ENCODE data around the gene NPY. TPM values are rescaled to one million over a fixed set of nuclear protein-coding genes. Genes with fewer than 3 reads are reported as not detected.

NPY gene
- total RNA-seq = 2.9 TPM

GRCh38 chr7:24283897-24284698, at the start of gene NPY:
TSS of gene NPY (plus strand) at chr7:24284190. CDS start at chr7:24285241, 1,051 bp downstream.

Measured in metanephros (tissue), 1 donor.